ENCODE measurements around the gene LRP1B.

Gene LRP1B

DNA sequence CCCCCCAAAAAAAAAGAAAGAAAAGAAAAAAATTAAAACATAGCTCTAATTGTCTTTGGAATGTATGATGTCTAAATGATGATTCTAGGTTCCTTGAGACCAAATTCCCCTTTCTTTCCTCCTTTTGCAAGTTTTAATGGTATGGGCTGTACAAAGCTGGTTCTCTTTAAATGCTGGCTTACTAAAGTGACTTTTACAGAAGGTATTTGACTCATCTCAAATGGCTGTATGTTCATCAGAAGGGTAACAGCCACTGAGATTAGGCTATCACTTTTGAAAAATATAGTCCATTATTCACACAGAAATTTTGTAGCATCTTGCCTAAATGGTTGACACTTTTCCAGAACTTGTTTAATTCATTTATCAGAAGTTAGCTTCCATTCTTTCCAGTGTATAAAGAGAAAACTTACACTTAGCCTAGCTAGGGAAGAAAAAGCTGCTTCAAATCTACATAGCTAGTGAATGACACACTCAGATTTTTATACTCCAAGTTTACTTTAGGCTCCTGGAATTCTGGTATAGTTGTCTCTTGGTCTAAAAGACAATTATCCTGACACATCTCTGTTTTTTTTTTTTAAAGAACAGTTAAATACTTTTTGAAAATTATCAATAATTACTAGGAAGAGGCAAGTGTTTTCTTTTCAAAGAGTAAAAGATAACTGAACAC lies 622.6 kb downstream of the LRP1B start:
- in situ Hi-C loops (cut with HindIII; ENCODE audit: low pct_unique_long_range_greater_than_20kb, low sequenced_read_pairs), result no loop called here
- TF ChIP-seq JUND (IDR thresholded peaks at IDR 0.05; ENCODE audit: low read depth), result no peak
- DNase-seq (ENCODE audit: low read depth in 1 of 2, low spot score in 1 of 2), result no peak

DNA sequence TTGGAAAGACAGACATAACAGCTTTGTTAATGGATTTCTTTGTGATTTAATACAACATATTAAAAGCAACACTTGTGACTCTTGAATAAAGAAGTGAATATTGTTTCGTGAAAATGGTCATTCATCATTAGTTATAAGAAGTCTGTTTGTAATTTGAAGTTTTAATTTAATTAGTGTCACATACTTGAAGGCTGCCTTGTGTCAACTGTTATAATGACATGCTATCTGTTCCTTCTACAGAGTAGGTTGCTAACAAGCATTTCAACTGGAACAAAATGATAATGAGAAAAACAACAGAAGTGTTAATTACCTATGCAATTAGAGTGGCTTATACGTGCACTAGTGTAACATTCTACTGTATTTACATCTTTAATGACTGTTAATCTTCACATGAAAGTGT lies 624.7 kb downstream of the LRP1B start:
- TF ChIP-seq JUND (IDR thresholded peaks at IDR 0.05; ENCODE audit: low read depth), result no peak
- DNase-seq (ENCODE audit: low read depth in 1 of 2, low spot score in 1 of 2), result no peak
- in situ Hi-C loops (cut with HindIII; ENCODE audit: low pct_unique_long_range_greater_than_20kb, low sequenced_read_pairs), result no loop called here

DNA sequence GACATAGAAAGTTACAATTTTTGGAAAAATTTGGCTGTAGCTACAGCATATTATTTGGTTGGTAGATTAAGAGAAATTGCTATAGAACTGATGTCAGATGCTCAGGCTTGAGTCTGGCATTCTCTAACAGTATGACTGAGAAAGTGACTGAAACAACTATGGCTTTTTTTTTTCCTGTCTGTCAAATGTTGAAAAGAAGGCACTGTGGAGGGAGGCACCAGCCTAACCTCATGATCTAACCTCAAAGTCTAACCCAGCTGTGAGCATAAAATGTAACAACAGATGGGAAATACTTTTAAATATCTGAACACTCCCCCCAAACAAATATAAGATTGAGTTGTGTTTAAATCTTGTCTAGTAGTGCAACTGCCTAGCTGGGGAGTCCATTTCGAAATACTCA lies 629.1 kb downstream of the LRP1B start:
- DNase-seq (ENCODE audit: low read depth in 1 of 2, low spot score in 1 of 2), result no peak
- no peak for TF ChIP-seq JUND (IDR thresholded peaks at IDR 0.05; ENCODE audit: low read depth)
- in situ Hi-C loops (cut with HindIII; ENCODE audit: low pct_unique_long_range_greater_than_20kb, low sequenced_read_pairs), result no loop called here

GRCh38 chr2:141499123-141499522 lies 631.7 kb downstream of the LRP1B start:
- DNase-seq (ENCODE audit: low read depth in 1 of 2, low spot score in 1 of 2), result peak in 1 of 2 experiments; percentile 32
- in situ Hi-C loops (cut with HindIII; ENCODE audit: low pct_unique_long_range_greater_than_20kb, low sequenced_read_pairs), result no loop called here
- TF ChIP-seq JUND (IDR thresholded peaks at IDR 0.05; ENCODE audit: low read depth), result no peak

- DNase-seq (ENCODE audit: low read depth in 1 of 2, low spot score in 1 of 2), result no peak
- no peak for TF ChIP-seq JUND (IDR thresholded peaks at IDR 0.05; ENCODE audit: low read depth)
- in situ Hi-C loops (cut with HindIII; ENCODE audit: low pct_unique_long_range_greater_than_20kb, low sequenced_read_pairs), result no loop called here
Observed at GRCh38 chr2:141498561-141498960, 632.3 kb downstream of the LRP1B start.

- in situ Hi-C loops (cut with HindIII; ENCODE audit: low pct_unique_long_range_greater_than_20kb, low sequenced_read_pairs), result no loop called here
- DNase-seq (ENCODE audit: low read depth in 1 of 2, low spot score in 1 of 2), result no peak
Observed at GRCh38 chr2:141497272-141497671, 633.5 kb downstream of the LRP1B start.

DNA sequence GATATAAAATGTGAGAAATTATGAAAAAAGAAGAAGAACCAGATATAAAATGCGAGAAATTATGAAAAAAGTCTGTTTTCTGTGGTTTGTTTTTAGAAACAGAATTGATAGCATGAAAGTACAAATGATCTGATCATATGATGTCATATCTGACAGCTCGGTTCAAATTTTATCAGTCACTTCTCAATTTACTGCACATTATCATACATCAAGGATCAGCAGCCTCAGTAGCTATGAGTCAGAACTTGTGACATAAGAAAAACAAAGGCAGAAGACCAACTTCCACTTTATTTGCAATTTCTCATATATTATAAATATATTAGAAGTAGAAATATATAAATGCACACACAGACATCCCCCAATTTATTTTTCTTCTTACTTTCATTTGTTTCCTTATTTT lies 634.0 kb downstream of the LRP1B start:
- in situ Hi-C loops (cut with HindIII; ENCODE audit: low pct_unique_long_range_greater_than_20kb, low sequenced_read_pairs), result no loop called here
- DNase-seq (ENCODE audit: low read depth in 1 of 2, low spot score in 1 of 2), result no peak
- TF ChIP-seq JUND (IDR thresholded peaks at IDR 0.05; ENCODE audit: low read depth), result no peak

More at GRCh38 chr2:141497272-141497671, 633.5 kb downstream of the LRP1B start:
- TF ChIP-seq JUND (IDR thresholded peaks at IDR 0.05; ENCODE audit: low read depth), result no peak

GRCh38 chr2:141493936-141494335 lies 636.9 kb downstream of the LRP1B start:
- no peak for TF ChIP-seq JUND (IDR thresholded peaks at IDR 0.05; ENCODE audit: low read depth)
- DNase-seq (ENCODE audit: low read depth in 1 of 2, low spot score in 1 of 2), result no peak
- in situ Hi-C loops (cut with HindIII; ENCODE audit: low pct_unique_long_range_greater_than_20kb, low sequenced_read_pairs), result no loop called here

DNA sequence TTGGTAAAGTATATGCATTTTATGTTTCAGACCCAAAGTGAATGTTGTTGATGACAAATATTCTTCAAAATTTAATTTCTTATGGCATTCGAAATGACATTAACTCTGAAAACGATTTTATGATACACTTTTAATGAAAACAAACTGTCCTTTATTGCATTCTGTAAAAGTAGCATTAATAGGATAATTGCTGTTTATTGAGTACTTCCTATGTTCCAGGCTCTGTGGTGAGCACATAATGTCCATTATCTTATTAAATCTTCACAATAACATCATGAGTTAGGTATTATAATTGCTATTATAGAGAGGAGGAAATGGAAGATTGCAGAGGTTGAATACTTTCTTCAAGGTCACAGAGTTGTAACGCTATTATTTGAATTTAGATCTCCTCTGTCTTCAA lies 638.0 kb downstream of the LRP1B start:
- DNase-seq (ENCODE audit: low read depth in 1 of 2, low spot score in 1 of 2), result no peak
- no peak for TF ChIP-seq JUND (IDR thresholded peaks at IDR 0.05; ENCODE audit: low read depth)
- in situ Hi-C loops (cut with HindIII; ENCODE audit: low pct_unique_long_range_greater_than_20kb, low sequenced_read_pairs), result no loop called here

- in situ Hi-C loops (cut with HindIII; ENCODE audit: low pct_unique_long_range_greater_than_20kb, low sequenced_read_pairs), result no loop called here
- no peak for TF ChIP-seq JUND (IDR thresholded peaks at IDR 0.05; ENCODE audit: low read depth)
Observed at GRCh38 chr2:141490886-141491285, 639.9 kb downstream of the LRP1B start.

GRCh38 chr2:141482697-141483096 lies 648.1 kb downstream of the LRP1B start:
- no peak for DNase-seq (ENCODE audit: low read depth in 1 of 2, low spot score in 1 of 2)
- in situ Hi-C loops (cut with HindIII; ENCODE audit: low pct_unique_long_range_greater_than_20kb, low sequenced_read_pairs), result no loop called here
- TF ChIP-seq JUND (IDR thresholded peaks at IDR 0.05; ENCODE audit: low read depth), result no peak

More at GRCh38 chr2:141490886-141491285, 639.9 kb downstream of the LRP1B start:
- DNase-seq (ENCODE audit: low read depth in 1 of 2, low spot score in 1 of 2), result no peak

- TF ChIP-seq JUND (IDR thresholded peaks at IDR 0.05; ENCODE audit: low read depth), result no peak
- in situ Hi-C loops (cut with HindIII; ENCODE audit: low pct_unique_long_range_greater_than_20kb, low sequenced_read_pairs), result no loop called here
- no peak for DNase-seq (ENCODE audit: low read depth in 1 of 2, low spot score in 1 of 2)
Observed at GRCh38 chr2:141475801-141476200, 655.0 kb downstream of the LRP1B start.

GRCh38 chr2:141468761-141469160 lies 662.1 kb downstream of the LRP1B start:
- in situ Hi-C loops (cut with HindIII; ENCODE audit: low pct_unique_long_range_greater_than_20kb, low sequenced_read_pairs), result no loop called here
- peak in 1 of 2 experiments; percentile 47 for DNase-seq (ENCODE audit: low read depth in 1 of 2, low spot score in 1 of 2)
- no peak for TF ChIP-seq JUND (IDR thresholded peaks at IDR 0.05; ENCODE audit: low read depth)

DNA sequence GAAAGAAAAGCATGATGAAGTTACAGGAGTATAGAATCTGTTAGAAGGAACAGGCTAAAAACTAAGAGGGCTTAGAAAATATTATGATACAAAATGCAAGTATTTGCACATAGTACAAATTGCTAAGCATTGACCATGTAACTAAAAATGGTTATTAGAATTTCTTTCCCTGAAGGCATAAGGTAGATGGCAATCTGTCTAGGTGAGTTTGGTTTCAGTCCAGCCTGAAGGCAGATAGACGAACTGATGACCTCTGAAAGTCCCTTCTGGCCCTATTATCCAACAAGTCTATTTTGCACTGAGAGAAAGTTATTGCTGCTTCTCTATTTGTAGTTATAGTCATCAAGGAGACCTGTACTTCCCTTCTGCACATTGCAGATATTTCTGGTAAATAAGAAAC lies 663.5 kb downstream of the LRP1B start:
- peak in 1 of 2 experiments; percentile 5 for DNase-seq (ENCODE audit: low read depth in 1 of 2, low spot score in 1 of 2)
- TF ChIP-seq JUND (IDR thresholded peaks at IDR 0.05; ENCODE audit: low read depth), result peak; percentile 56; the same call in 1 of the 2 replicates
- in situ Hi-C loops (cut with HindIII; ENCODE audit: low pct_unique_long_range_greater_than_20kb, low sequenced_read_pairs), result no loop called here

Data from T47D (cell line).